A673 (cell line): ENCODE measurements around the gene CNGA2.

ENCODE experiments used
- EZH2 ChIP-seq: fragments of 200-600 bp; sonication (generic); IDR thresholded peaks from 2 replicates; pipeline ENCODE4 v1.6.1; 2017; ENCODE audit warnings: borderline replicate concordance, low read depth, mild to moderate bottlenecking, mixed read lengths, antibody characterized with exemption, low read length; ENCODE audit not compliant: poor library complexity, severe bottlenecking
- TF ChIP-seq, protein P1 (sequence below): fragments of 300-800, 200-600 bp; sonication (generic); conservative IDR thresholded peaks from 2 replicates; pipeline ENCODE4 v1.5.1; 2017; ENCODE audit warnings: low read depth, mild to moderate bottlenecking, antibody characterized with exemption, low read length, moderate library complexity, mixed read lengths

DNA sequence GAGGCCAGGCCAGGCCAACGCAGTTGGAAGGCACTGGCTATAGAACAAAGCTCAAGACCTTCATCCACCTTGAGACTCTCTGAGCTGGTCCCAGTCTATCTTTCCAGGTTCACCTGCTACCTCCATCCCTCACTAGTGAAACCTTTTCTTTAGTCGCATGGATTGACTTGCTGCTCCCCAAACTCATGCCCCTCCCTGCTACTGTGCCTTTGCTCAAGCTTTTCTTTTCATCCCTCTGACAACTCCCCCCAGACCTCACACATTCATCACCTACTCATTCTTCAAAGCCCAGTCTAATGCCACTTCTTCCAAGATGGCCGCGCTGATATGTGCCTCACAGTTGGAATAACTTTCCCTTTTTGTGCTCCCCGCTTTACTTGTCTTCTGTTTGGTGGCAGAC, 58.0 kb downstream of the CNGA2 start:
- no peak for TF ChIP-seq EZH2
- TF ChIP-seq, protein P1, sequence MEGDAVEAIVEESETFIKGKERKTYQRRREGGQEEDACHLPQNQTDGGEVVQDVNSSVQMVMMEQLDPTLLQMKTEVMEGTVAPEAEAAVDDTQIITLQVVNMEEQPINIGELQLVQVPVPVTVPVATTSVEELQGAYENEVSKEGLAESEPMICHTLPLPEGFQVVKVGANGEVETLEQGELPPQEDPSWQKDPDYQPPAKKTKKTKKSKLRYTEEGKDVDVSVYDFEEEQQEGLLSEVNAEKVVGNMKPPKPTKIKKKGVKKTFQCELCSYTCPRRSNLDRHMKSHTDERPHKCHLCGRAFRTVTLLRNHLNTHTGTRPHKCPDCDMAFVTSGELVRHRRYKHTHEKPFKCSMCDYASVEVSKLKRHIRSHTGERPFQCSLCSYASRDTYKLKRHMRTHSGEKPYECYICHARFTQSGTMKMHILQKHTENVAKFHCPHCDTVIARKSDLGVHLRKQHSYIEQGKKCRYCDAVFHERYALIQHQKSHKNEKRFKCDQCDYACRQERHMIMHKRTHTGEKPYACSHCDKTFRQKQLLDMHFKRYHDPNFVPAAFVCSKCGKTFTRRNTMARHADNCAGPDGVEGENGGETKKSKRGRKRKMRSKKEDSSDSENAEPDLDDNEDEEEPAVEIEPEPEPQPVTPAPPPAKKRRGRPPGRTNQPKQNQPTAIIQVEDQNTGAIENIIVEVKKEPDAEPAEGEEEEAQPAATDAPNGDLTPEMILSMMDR = no peak
